ENCODE measurements around the gene EHBP1.
A peak's percentile ranks its signal among the peaks of the same experiment; 100 is the strongest.

Gene EHBP1

GRCh38 chr2:62705007-62705829 lies at the start of gene EHBP1:
TSS of gene EHBP1 (plus strand) at chr2:62705713. CDS start at chr2:62707192, 1,479 bp downstream.
- peak; percentile 100 for DNase-seq (ENCODE audit: low read depth in 2 of 2)

- no peak for DNase-seq (ENCODE audit: low read depth in 2 of 2)
Measured at GRCh38 chr2:62657783-62658182, 47.7 kb upstream of the EHBP1 start.

GRCh38 chr2:62658891-62659290 lies 46.6 kb upstream of the EHBP1 start:
- DNase-seq (ENCODE audit: low read depth in 2 of 2): no peak

- DNase-seq (ENCODE audit: low read depth in 2 of 2): no peak
Measured at GRCh38 chr2:62660087-62660486, 45.4 kb upstream of the EHBP1 start.

DNA sequence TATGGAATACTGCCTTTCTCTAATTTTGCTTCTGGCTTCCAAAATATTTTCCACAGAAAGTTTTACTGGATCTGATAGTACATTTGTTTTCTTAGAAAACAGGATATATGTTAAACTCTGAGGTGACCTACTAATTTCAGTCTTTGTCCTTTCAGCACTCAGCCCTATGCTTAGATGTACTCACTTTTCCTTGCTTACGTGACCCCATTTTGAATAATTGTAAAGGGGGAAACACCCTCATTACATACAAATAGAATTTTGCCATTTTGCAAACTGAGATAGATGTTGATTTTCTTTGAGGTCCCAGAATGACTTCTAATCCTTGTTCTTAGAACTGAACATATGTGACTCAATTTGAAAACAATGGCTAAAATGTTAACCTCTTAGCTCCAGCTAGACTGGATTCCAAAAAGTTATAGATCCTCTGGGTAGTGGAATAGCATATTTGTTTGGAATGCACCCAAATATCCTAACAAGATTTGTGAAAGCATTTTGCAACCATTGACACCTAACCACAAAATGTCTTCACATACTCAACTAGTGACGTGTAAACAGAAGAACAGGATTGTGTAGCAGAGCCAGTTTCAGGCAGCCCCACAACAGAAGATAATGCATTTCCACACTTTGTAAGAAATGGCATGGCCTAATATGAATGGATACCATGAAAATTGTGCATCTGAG lies 44.8 kb upstream of the EHBP1 start:
- DNase-seq (ENCODE audit: low read depth in 2 of 2): peak; percentile 98 to 99

GRCh38 chr2:62661263-62661635 lies 44.3 kb upstream of the EHBP1 start:
- DNase-seq (ENCODE audit: low read depth in 2 of 2): no peak

DNA sequence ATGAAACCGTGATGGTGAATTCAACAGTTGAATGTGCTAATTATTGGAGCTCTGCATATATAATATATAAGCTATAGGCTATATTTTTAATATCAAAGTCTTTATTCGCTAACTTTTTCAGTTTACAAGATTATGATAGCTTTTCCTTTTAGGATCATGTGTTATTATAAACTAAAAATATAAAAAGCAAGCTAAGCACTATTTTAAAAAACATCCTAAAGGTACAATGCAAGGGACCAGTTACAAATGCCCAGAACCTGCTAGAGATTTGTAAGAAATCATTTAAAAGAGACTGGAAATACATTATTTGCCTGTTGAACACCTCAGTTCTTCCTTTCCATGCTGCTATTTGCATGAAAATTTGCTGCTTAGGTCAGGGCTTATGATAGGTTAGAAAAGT lies 43.4 kb upstream of the EHBP1 start:
- no peak for DNase-seq (ENCODE audit: low read depth in 2 of 2)

GRCh38 chr2:62662554-62662953 lies 43.0 kb upstream of the EHBP1 start:
- DNase-seq (ENCODE audit: low read depth in 2 of 2): no peak

DNA sequence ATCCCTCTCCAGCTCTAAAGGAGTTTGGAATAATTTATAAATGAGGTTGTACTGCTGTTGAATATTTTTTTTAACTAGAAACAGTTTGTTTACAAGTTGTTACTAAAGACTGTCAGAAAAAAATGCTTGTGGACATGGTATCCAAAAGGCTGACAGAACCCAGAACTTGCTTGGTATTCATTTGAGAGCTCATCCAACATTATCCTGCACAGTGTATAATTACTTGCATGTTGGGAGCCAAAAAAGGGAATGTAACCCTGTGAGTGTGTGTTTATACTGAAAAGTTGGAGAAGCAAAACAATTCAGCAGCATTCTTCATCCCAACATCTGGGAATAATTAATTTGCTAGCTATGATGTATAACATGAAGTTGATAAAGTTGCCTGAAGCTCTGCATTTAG lies 42.1 kb upstream of the EHBP1 start:
- DNase-seq (ENCODE audit: low read depth in 2 of 2): peak; percentile 98 to 99

DNA sequence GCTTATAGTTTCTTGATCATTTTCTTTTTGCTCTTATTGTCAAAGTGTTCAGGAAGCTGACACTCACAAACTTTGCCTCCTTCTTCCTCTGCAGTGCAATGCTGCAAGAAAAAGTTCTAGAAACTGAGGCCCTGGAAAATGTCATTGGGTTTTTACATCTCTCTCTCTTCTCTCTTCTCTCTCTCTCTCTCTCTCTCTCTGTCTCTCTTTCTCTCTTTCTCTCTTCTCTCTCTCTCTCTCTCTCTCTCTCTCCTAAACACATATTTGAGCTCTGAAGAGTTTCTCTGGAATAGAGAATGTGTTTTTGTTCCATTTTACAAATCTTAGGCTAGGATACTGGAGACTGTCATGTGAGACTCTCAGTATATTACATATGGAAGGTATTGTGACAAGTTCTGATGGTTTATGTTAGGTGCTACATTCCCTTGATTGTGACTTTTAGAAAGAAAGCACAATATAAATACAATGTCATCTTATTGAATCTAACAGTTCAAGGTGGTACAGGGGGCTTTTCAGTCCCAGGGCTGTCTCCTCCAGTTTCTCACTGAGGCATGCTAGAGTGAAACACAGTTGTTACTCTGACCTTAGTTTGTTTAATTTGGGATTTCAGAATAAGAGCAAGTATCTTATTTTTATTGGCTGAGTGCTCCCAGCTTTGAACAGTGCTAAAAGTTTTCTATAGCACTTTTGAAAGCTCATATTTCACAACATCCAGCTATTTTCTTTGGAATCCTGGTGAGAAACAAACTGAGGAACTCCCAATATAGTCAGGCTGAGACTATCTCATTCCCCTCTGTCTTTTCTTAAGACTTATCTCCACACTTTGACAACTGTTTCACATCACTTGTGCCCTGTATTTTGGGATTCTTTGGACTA lies 41.4 kb upstream of the EHBP1 start:
- DNase-seq (ENCODE audit: low read depth in 2 of 2): peak in 1 of 2 experiments; percentile 64

DNA sequence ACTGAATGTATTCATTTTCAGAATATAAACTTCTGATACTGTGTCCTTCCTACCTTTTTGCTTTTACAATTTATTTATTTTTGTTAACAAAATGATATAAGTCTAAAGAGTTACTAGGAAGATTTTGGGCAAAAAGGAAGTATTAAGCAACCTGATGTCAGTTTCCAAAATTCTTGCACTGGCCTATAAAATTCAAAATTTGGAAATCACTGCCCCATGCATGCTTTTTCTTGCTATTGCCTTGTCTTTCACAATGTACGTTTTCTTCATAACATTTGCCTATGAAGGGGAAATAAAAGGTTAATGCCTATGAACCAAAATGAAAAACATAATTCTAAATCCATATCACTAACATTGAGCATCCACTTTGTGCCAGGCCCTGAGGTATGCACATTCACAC lies 40.1 kb upstream of the EHBP1 start:
- DNase-seq (ENCODE audit: low read depth in 2 of 2): no peak

GRCh38 chr2:62669180-62669579 lies 36.3 kb upstream of the EHBP1 start:
- no peak for DNase-seq (ENCODE audit: low read depth in 2 of 2)

DNA sequence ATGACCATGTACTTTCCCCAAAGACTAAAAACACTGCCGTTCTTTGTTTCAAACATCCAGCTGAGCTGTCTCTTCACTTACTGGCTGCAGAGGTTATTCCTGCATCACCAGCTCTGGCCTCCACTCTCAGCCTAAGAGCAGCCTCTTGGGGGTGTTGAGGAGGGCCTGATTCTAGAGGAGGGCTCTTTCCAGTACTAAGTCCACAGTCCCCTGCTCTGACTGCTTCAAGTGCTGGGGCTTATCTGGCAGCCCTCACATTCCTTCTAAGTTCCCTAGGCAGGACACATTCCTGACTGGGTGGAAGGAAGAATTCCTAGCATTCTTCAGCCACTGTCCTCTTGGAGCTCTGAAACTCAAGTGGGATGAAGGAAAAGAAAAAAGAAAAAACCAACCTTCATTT lies 32.9 kb upstream of the EHBP1 start:
- peak; percentile 77 to 78 for DNase-seq (ENCODE audit: low read depth in 2 of 2)

DNA sequence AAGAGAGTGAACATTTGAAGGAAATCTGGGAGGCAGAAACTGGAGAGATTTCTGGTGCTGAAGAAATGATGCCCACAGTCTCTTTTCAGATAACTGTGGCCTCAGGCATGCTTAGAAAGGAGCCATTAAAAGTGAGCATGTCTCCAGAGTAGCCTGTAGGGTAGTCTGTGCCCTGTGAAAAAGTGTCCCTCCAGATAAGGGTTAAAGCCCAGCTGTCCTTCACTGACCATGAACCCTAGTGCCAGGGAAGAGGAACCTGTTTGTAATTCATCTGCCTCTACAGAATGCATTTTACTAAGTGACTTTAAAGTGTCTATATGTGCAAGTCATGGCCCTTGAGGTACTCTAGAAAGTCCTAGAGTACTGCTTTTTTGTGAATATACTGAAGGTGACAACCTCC lies 30.5 kb upstream of the EHBP1 start:
- DNase-seq (ENCODE audit: low read depth in 2 of 2): no peak

DNA sequence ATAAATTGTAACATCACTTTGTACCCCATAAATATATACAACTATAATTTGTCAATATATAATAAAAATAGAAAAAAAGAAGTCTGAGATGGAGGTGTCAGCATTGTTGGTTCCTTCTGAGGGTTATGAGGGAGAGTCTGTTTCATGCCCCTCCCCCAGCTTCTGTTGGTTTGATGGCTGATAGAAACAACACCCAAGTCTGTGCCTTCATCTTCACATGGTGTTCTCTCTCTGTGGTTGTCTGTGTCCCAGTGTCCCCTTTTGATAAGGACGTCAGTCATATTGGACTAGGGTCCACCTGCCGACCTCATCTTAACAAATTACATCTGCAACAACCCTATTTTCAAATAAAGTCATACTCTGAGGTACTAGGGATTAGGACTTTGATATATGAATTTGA lies 20.3 kb upstream of the EHBP1 start:
- no peak for DNase-seq (ENCODE audit: low read depth in 2 of 2)

DNA sequence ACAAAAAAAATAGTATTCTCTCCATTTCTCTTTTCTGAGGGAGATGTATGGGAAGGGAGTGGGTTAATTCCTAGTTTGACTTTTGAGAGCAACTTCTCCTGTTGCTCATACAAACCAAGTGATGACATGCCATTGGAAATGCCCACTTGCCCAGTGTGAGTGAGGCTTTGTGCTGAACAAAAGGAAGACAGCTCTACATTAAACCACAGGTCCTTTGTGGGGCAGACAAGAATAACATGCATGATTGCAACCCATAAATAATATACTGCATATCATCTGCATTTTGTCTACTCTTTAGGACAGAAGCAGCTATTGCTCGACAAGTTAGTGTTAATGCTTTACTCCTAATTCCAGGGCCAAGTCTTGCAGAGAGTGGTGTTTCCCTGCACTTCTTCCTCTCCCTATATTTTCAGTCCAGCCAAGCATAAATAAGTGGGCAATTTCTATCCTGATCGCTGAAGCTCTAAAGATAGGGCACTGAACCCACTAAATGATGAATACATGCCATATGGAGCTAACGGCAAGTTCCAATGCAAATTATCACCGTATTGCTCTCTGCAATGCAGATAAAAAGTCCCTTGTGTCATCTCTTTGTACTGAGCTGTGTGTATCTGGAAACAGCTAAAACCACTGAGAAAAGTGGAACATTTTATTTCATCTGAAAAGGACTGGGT lies 19.4 kb upstream of the EHBP1 start:
- no peak for DNase-seq (ENCODE audit: low read depth in 2 of 2)

- DNase-seq (ENCODE audit: low read depth in 2 of 2): no peak
Measured at GRCh38 chr2:62687636-62688035, 17.9 kb upstream of the EHBP1 start.

GRCh38 chr2:62688771-62689170 lies 16.7 kb upstream of the EHBP1 start:
- DNase-seq (ENCODE audit: low read depth in 2 of 2): peak in 1 of 2 experiments; percentile 54

DNA sequence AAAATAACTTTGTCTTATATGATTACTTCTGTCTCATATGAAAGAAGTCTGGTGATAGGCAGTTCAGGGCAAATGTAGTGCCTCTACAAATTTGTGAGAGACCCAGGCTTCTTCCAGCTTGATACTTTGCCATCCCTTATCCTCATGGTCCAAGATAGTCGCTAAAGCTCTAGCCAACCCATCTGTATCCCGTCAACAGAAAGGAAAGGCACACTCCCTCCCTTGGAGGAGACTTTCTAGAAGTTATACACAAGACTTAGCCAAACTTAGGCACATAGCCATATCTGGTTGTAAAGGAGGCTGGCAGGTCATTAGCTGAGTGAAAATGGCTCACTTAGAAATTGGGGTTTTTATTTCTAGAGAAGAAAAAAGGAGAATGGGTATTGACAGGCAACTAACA lies 14.3 kb upstream of the EHBP1 start:
- DNase-seq (ENCODE audit: low read depth in 2 of 2): no peak

DNA sequence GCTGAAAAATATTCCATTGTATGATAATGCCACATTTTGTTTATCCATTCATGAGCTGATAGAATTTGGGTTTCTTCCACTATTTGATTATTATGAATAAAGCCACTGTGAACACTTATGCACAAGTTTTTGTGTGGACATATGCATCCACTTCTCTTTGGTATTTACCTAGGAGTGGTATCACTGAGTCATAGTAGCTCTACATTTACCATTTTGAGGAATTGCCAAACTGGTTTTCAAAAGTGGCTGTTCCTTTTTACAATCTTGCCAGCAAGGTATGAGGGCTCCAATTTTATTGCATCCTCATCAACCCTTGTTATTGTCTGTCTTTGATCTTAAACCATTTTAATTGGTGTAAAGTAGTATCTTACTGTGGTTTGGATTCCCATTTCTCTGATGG lies 13.3 kb upstream of the EHBP1 start:
- no peak for DNase-seq (ENCODE audit: low read depth in 2 of 2)

- DNase-seq (ENCODE audit: low read depth in 2 of 2): no peak
Measured at GRCh38 chr2:62698653-62699052, 6.9 kb upstream of the EHBP1 start.

DNA sequence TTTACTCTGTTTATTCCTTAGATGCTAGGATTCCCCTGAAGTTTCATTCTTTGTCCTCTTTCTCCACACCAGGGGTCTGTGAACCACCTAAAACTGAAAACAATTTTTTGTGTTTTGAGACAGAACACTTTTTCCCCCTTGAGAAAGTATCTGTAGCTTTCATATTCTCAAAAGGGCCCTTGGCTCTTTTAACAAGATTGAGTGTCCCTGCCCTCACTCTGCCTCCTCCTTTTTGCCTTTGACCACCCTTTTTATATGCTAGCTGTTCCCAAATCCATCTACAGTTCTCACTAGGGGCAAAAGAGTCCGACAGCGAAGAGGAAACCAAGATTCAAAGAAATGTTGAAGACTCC lies 883 bp upstream of the EHBP1 start:
- DNase-seq (ENCODE audit: low read depth in 2 of 2): no peak

Data from fibroblast of skin of left biceps (primary cell).